HG02798 (cell line): Measurements from ENCODE around the gene APEH.
"Not testable (repeated sequence)": the region's sequence is repeated elsewhere in the genome, so short reads cannot be mapped to it uniquely, and the experiment has no call there.

Experiments used
- ATAC-seq: cut with Tn5 transposase; IDR thresholded peaks from one replicate; pipeline ENCODE4 v1.9.1; 2021; ENCODE audit warnings: mild to moderate bottlenecking; ENCODE audit not compliant: unreplicated experiment, poor library complexity

APEH gene

GRCh38 chr3:49688338-49689045 lies 14.3 kb downstream of the APEH start:
- ATAC-seq, result not testable (repeated sequence)

GRCh38 chr3:49689046-49689907 lies 15.1 kb downstream of the APEH start, which contains the start of the genes MST1 and RNF123:
Gene MST1 (minus strand): TSS chr3:49689474. CDS start chr3:49688691, 783 bp downstream.
Gene RNF123 (plus strand): TSS chr3:49689557. CDS start chr3:49691166, 1,609 bp downstream.
- ATAC-seq, result peak; percentile 81

GRCh38 chr3:49689908-49690624 lies 15.9 kb downstream of the APEH start:
- not testable (repeated sequence) for ATAC-seq

GRCh38 chr3:49690856-49691255 lies 16.7 kb downstream of the APEH start:
- ATAC-seq, result not testable (repeated sequence)

- not testable (repeated sequence) for ATAC-seq
These were observed 17.3 kb downstream of the APEH start for GRCh38 chr3:49691481-49691880.

GRCh38 chr3:49694409-49695070 lies 20.4 kb downstream of the APEH start:
- ATAC-seq, result not testable (repeated sequence)

GRCh38 chr3:49695350-49696015 lies 21.3 kb downstream of the APEH start:
- not testable (repeated sequence) for ATAC-seq

- no peak for ATAC-seq
These were observed 25.3 kb downstream of the APEH start for GRCh38 chr3:49699281-49699979.

GRCh38 chr3:49700014-49700413 lies 25.9 kb downstream of the APEH start:
- no peak for ATAC-seq

GRCh38 chr3:49700453-49701128 lies 26.4 kb downstream of the APEH start:
- ATAC-seq, result no peak

GRCh38 chr3:49701388-49702077 lies 27.4 kb downstream of the APEH start:
- ATAC-seq, result no peak

GRCh38 chr3:49702672-49703071 lies 28.5 kb downstream of the APEH start:
- ATAC-seq, result no peak

- peak; percentile 74 for ATAC-seq
These were observed 29.3 kb downstream of the APEH start for GRCh38 chr3:49703443-49703927.

GRCh38 chr3:49703956-49704355 lies 29.8 kb downstream of the APEH start:
- ATAC-seq, result no peak

GRCh38 chr3:49704629-49705028 lies 30.5 kb downstream of the APEH start:
- no peak for ATAC-seq

GRCh38 chr3:49705390-49705960 lies 31.3 kb downstream of the APEH start:
- no peak for ATAC-seq

GRCh38 chr3:49706456-49707112 lies 32.4 kb downstream of the APEH start:
- ATAC-seq, result no peak
